ENCODE measurements around the gene PBRM1. TPM values are rescaled to one million over a fixed set of nuclear protein-coding genes. Genes with fewer than 3 reads are reported as not detected.
A peak's percentile ranks its signal among the peaks of the same experiment; 100 is the strongest.

PBRM1 gene
- polyA plus RNA-seq, 3 donors: 26.1 to 72.9 (median 38.0) TPM

DNA sequence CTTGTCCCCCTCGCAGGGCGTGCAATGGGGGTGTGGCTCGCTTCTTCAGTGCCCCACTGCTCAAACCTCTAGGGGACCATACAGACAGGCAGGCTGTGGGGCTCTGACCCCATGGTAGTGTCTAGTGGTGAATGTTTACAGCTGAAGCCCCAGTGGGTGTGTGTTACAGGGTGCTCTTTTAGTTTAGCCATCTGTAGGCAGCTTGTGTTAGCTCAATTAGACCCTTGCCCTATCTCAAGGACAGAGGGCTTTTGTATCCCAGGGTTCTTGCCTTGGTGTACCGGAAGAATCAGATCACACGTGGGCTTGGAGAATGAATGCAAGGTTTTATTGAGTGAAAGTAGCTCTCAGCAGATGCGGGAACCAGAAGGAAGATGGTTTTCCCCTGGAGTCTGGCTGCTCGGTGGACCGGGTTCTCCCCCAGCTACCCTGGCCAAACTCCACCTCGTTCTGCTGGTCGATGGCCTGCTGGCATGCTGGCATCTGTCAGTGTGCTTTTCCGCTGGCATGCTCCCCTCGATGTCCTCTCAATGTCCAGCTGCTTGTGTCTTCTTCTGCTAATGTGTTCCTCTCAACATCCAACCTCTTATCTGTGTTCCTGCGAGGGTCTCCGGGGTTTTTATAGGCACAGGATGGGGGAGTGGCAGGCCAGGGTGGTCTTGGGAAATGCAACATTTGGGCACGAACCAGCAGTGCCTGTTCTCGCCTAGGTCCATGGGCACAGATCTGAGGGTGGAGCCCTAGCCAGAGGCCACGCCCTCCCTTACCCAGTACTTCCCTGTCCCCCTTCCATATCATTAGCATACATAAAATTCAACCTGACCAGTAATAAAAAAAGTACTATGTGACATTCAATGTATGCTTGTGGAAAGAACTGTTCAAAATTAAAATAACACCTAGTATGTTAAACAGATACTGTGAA is 26.8 kb upstream of the PBRM1 start:
- H3K9me3 ChIP-seq (replicated peaks in 1 of 2; ENCODE audit: control insufficient read depth in 1 of 2, insufficient read depth in 1 of 2, low read length in 2 of 2): no peaks in the 10 kb centered on the region
- H3K4me3 Mint-ChIP-seq: no peak overlapping the region
- H3K4me3 ChIP-seq (replicated peaks in 1 of 3; ENCODE audit: low read depth in 2 of 3, low read length in 3 of 3): no peak overlapping the region
- H3K36me3 Mint-ChIP-seq: peaks cover 24 to 52% of the 10 kb centered on the region in 2 donors
- H4K20me1 ChIP-seq (ENCODE audit: insufficient read depth, low read length): peaks cover 10% of the 10 kb centered on the region
- H3K4me2 ChIP-seq (replicated peaks; ENCODE audit: extremely low read depth, low read length, poor library complexity, severe bottlenecking): no peak overlapping the region
- peaks cover 19 to 21% of the 10 kb centered on the region in 2 donors for H3K4me1 ChIP-seq (ENCODE audit: control insufficient read depth in 1 of 2, insufficient read depth in 2 of 2, low read length in 2 of 2)
- H3K9ac ChIP-seq (ENCODE audit: insufficient read depth, low read length, poor library complexity, severe bottlenecking): no peak overlapping the region
- H2AFZ ChIP-seq (ENCODE audit: insufficient read depth, low read depth, low read length, poor library complexity, severe bottlenecking): no peak overlapping the region
- intact Hi-C loops (cut with micrococcal nuclease): no loop called here
- no peak overlapping the region for H3K27ac ChIP-seq (ENCODE audit: low read depth in 1 of 2, low read length in 2 of 2)
- H3K27me3 Mint-ChIP-seq (ENCODE audit: low read depth in 3 of 3): no peaks in the 10 kb centered on the region
- no peaks in the 10 kb centered on the region for H3K9me3 Mint-ChIP-seq
- peaks cover 30% of the 10 kb centered on the region for H3K4me1 Mint-ChIP-seq
- peak overlapping the region in 3 of 7 donors; percentile 25 to 27 (median 25) for H3K27ac Mint-ChIP-seq
- no peaks in the 10 kb centered on the region for H3K27me3 ChIP-seq (ENCODE audit: control insufficient read depth in 2 of 2, insufficient read depth in 2 of 2, low read length in 2 of 2)
- TF ChIP-seq, protein P1, sequence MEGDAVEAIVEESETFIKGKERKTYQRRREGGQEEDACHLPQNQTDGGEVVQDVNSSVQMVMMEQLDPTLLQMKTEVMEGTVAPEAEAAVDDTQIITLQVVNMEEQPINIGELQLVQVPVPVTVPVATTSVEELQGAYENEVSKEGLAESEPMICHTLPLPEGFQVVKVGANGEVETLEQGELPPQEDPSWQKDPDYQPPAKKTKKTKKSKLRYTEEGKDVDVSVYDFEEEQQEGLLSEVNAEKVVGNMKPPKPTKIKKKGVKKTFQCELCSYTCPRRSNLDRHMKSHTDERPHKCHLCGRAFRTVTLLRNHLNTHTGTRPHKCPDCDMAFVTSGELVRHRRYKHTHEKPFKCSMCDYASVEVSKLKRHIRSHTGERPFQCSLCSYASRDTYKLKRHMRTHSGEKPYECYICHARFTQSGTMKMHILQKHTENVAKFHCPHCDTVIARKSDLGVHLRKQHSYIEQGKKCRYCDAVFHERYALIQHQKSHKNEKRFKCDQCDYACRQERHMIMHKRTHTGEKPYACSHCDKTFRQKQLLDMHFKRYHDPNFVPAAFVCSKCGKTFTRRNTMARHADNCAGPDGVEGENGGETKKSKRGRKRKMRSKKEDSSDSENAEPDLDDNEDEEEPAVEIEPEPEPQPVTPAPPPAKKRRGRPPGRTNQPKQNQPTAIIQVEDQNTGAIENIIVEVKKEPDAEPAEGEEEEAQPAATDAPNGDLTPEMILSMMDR (IDR thresholded peaks at IDR 0.05): no peak
- peaks cover 26% of the 10 kb centered on the region for H3K79me2 ChIP-seq (ENCODE audit: insufficient read depth, low read length)
- H3K36me3 ChIP-seq (replicated peaks in 1 of 2; ENCODE audit: control insufficient read depth in 1 of 2, insufficient read depth in 2 of 2, low read length in 2 of 2): peaks cover 20 to 48% of the 10 kb centered on the region in 2 donors
- 99% methylated on average over 10 of the region's 17 CpGs for WGBS (ENCODE audit: insufficient coverage)
- DNase-seq: no peak

- Histone ChIP-seq H4K20me1 (ENCODE audit: insufficient read depth, low read length) (peaks cover 5% of the 10 kb centered on the region), H2AFZ (ENCODE audit: insufficient read depth, low read depth, low read length, poor library complexity, severe bottlenecking) (no peak overlapping the region), H3K4me1 (ENCODE audit: control insufficient read depth in 1 of 2, insufficient read depth in 2 of 2, low read length in 2 of 2) (peaks cover 25 to 29% of the 10 kb centered on the region in 2 donors), H3K27me3 (ENCODE audit: control insufficient read depth in 2 of 2, insufficient read depth in 2 of 2, low read length in 2 of 2) (no peaks in the 10 kb centered on the region), H3K27ac (ENCODE audit: low read depth in 1 of 2, low read length in 2 of 2) (peak overlapping the region in 1 of 2 donors; percentile 48), H3K36me3 (replicated peaks in 1 of 2; ENCODE audit: control insufficient read depth in 1 of 2, insufficient read depth in 2 of 2, low read length in 2 of 2) (peaks cover 20 to 48% of the 10 kb centered on the region in 2 donors), H3K4me3 (replicated peaks in 1 of 3; ENCODE audit: low read depth in 2 of 3, low read length in 3 of 3) (no peak overlapping the region), H3K79me2 (ENCODE audit: insufficient read depth, low read length) (peaks cover 42% of the 10 kb centered on the region), H3K4me2 (replicated peaks; ENCODE audit: extremely low read depth, low read length, poor library complexity, severe bottlenecking) (no peak overlapping the region), H3K9me3 (replicated peaks in 1 of 2; ENCODE audit: control insufficient read depth in 1 of 2, insufficient read depth in 1 of 2, low read length in 2 of 2) (no peaks in the 10 kb centered on the region), H3K9ac (ENCODE audit: insufficient read depth, low read length, poor library complexity, severe bottlenecking) (no peak overlapping the region)
- Mint-ChIP-seq H3K36me3 (peaks cover 20 to 42% of the 10 kb centered on the region in 2 donors), H3K4me1 (peaks cover 32% of the 10 kb centered on the region), H3K9me3 (no peaks in the 10 kb centered on the region), H3K27me3 (ENCODE audit: low read depth in 3 of 3) (no peaks in the 10 kb centered on the region), H3K27ac (peak overlapping the region in 6 of 7 donors; percentile 17 to 65 (median 45)), H3K4me3 (no peak overlapping the region)
- whole genome bisulfite sequencing (ENCODE audit: insufficient coverage): no CpG with 5 or more reads among the region's 2 CpGs
- DNase-seq: no peak
- intact Hi-C loops (cut with micrococcal nuclease): no loop called here
- TF ChIP-seq, protein P1 (IDR thresholded peaks at IDR 0.05): no peak
Observed at GRCh38 chr3:52710512-52710911, 24.8 kb upstream of the PBRM1 start.
